A549 (cell line): ENCODE results near the gene LRRC4C.

Experiments
- BCL3 ChIP-seq: fragments of >200 bp; sonication (Bioruptor Twin); formaldehyde crosslinking; IDR thresholded peaks from 3 replicates; pipeline ENCODE4 v1.6.1; 2016
- CTCF ChIP-seq: fragments of >200 bp; sonication (Bioruptor Twin); formaldehyde crosslinking; IDR thresholded peaks from 3 replicates; pipeline ENCODE4 v1.5.1; 2016
- EP300 ChIP-seq, 2 experiments: fragments of >200 bp; sonication (Bioruptor Twin); formaldehyde crosslinking; IDR thresholded peaks; 2 replicates in 1 of 2; 3 replicates in 1 of 2; pipeline ENCODE4 v1.6.1; 2016 to 2017
- ESRRA ChIP-seq: fragments of 150-350 bp; IDR thresholded peaks from 2 replicates; pipeline ENCODE4 v1.6.1; 2014; ENCODE audit warnings: mild to moderate bottlenecking, low read length, borderline replicate concordance
- FOSL2 ChIP-seq, 2 experiments: fragments of 450-650 bp in 1 of 2; fragments of >200 bp in 1 of 2; sonication (Bioruptor Twin) in 1 of 2; formaldehyde crosslinking; IDR thresholded peaks; 2 replicates each; pipeline versions ENCODE4 v1.5.0 to v1.6.1; 2016 to 2020; ENCODE audit warnings: mild to moderate bottlenecking in 1 of 2, moderate library complexity in 1 of 2
- HDAC2 ChIP-seq: fragments of 200-600 bp; sonication (generic); IDR thresholded peaks from 2 replicates; pipeline ENCODE4 v1.6.1; 2016
- KDM1A ChIP-seq: fragments of 200-600 bp; sonication (generic); IDR thresholded peaks from 2 replicates; pipeline ENCODE4 v1.6.1; 2016; ENCODE audit warnings: low read depth, mild to moderate bottlenecking
- NR3C1 ChIP-seq: fragments of >200 bp; sonication (Bioruptor Twin); formaldehyde crosslinking; IDR thresholded peaks from 3 replicates; pipeline ENCODE4 v1.6.1; 2017
- PBX3 ChIP-seq: IDR thresholded peaks from 2 replicates; pipeline ENCODE4 v1.6.1; 2012
- POLR2A ChIP-seq: IDR thresholded peaks from 2 replicates; pipeline ENCODE4 v1.6.1; 2012; ENCODE audit warnings: mild to moderate bottlenecking, low read length
- POLR2AphosphoS2 ChIP-seq: conservative IDR thresholded peaks from 2 replicates; pipeline ENCODE4 v1.6.1; 2012; ENCODE audit warnings: low read length, improper control_type of control experiment, inconsistent platforms
- USF2 ChIP-seq: fragments of 450-650 bp; IDR thresholded peaks from 2 replicates; pipeline ENCODE4 v1.6.1; 2014; ENCODE audit warnings: antibody characterized with exemption
- ZFP36 ChIP-seq: fragments of 450-650 bp; IDR thresholded peaks from 2 replicates; pipeline ENCODE4 v1.6.1; 2014; ENCODE audit warnings: borderline replicate concordance; ENCODE audit not compliant: partially characterized antibody

GRCh38 chr11:40376331-40376730, 1083.1 kb downstream of the LRRC4C start:
- TF ChIP-seq POLR2AphosphoS2 (no peak), CTCF (no peak), NR3C1 (no peak), FOSL2 (IDR thresholded peaks at IDR 0.05) (no peak), FOSL2 (CRISPR knock-in tag; IDR thresholded peaks at IDR 0.05) (no peak), ZFP36 (no peak), HDAC2 (no peak), KDM1A (no peak), EP300 (IDR thresholded peaks at IDR 0.05) (no peak), BCL3 (no peak), PBX3 (no peak), POLR2A (no peak), USF2 (no peak), ESRRA (no peak)
